Ramos (cell line): Measurements from ENCODE around the gene WWOX.

Experiments used
- in situ Hi-C: fragments of 300-500 bp; cut with MboI; formaldehyde crosslinking; loops from one replicate; pipeline ENCODE4 v1.14.3; 2022; ENCODE audit warnings: low sequenced_read_pairs; ENCODE audit not compliant: unreplicated experiment

WWOX gene

GRCh38 chr16:78607022-78607421, 507.6 kb downstream of the WWOX start:
- in situ Hi-C loops = no loop called here

GRCh38 chr16:78607465-78607864, 508.0 kb downstream of the WWOX start:
- in situ Hi-C loops = no loop called here

GRCh38 chr16:78608305-78608776, 508.9 kb downstream of the WWOX start:
- in situ Hi-C loops = no loop called here

- in situ Hi-C loops = no loop called here
Measured at GRCh38 chr16:78609402-78610274, 510.2 kb downstream of the WWOX start.

- in situ Hi-C loops = no loop called here
Measured at GRCh38 chr16:78611318-78611717, 511.9 kb downstream of the WWOX start.

- in situ Hi-C loops = no loop called here
Measured at GRCh38 chr16:78619811-78620210, 520.4 kb downstream of the WWOX start.

GRCh38 chr16:78620291-78620690, 520.8 kb downstream of the WWOX start:
- in situ Hi-C loops = no loop called here

GRCh38 chr16:78623796-78624195, 524.3 kb downstream of the WWOX start:
- in situ Hi-C loops = no loop called here

- in situ Hi-C loops = no loop called here
Measured at GRCh38 chr16:78624366-78624765, 524.9 kb downstream of the WWOX start.

- in situ Hi-C loops = no loop called here
Measured at GRCh38 chr16:78628461-78629045, 529.1 kb downstream of the WWOX start.

GRCh38 chr16:78629173-78629572, 529.7 kb downstream of the WWOX start:
- in situ Hi-C loops = no loop called here

- in situ Hi-C loops = no loop called here
Measured at GRCh38 chr16:78630102-78630501, 530.6 kb downstream of the WWOX start.

- in situ Hi-C loops = no loop called here
Measured at GRCh38 chr16:78633551-78633950, 534.1 kb downstream of the WWOX start.

GRCh38 chr16:78635807-78636206, 536.4 kb downstream of the WWOX start:
- in situ Hi-C loops = no loop called here

- in situ Hi-C loops = no loop called here
Measured at GRCh38 chr16:78638371-78638770, 538.9 kb downstream of the WWOX start.

- in situ Hi-C loops = no loop called here
Measured at GRCh38 chr16:78639775-78640174, 540.3 kb downstream of the WWOX start.

- in situ Hi-C loops = no loop called here
Measured at GRCh38 chr16:78640886-78641285, 541.4 kb downstream of the WWOX start.

- in situ Hi-C loops = no loop called here
Measured at GRCh38 chr16:78641433-78641832, 542.0 kb downstream of the WWOX start.

GRCh38 chr16:78642621-78643285, 543.3 kb downstream of the WWOX start:
- in situ Hi-C loops = no loop called here

GRCh38 chr16:78645657-78646056, 546.2 kb downstream of the WWOX start:
- in situ Hi-C loops = no loop called here

- in situ Hi-C loops = no loop called here
Measured at GRCh38 chr16:78647019-78647418, 547.6 kb downstream of the WWOX start.
